SJSA1 (cell line): ENCODE measurements around the gene TRIM9. TPM values are rescaled to one million over a fixed set of nuclear protein-coding genes. Genes with fewer than 3 reads are reported as not detected.
"Not testable (repeated sequence)": the region's sequence is repeated elsewhere in the genome, so short reads cannot be mapped to it uniquely, and the experiment has no call there.

Experiments used
- DNase-seq, 2 experiments: peaks; one replicate each; pipeline ENCODE4 v3.0.0-alpha.2; 2015 to 2020; ENCODE audit warnings: low spot score in 2 of 2, low read depth in 1 of 2
- H3K27ac ChIP-seq: fragments of 250-450 bp; sonication (Bioruptor Pico); 2 replicates; pipeline ENCODE4 v1.5.1; 2020; ENCODE audit warnings: mild to moderate bottlenecking, moderate library complexity
- H3K27me3 ChIP-seq: fragments of 250-450 bp; sonication (Bioruptor Pico); replicated peaks from 2 replicates; pipeline ENCODE4 v1.5.1; 2020; ENCODE audit warnings: mild to moderate bottlenecking, moderate library complexity
- H3K36me3 ChIP-seq: fragments of 250-450 bp; sonication (Bioruptor Pico); 2 replicates; pipeline ENCODE4 v1.5.1; 2020; ENCODE audit warnings: mild to moderate bottlenecking
- H3K4me1 ChIP-seq: fragments of 250-450 bp; sonication (Bioruptor Pico); replicated peaks from 2 replicates; pipeline ENCODE4 v1.6.1; 2021; ENCODE audit warnings: mild to moderate bottlenecking
- H3K4me3 ChIP-seq: fragments of 250-450 bp; sonication (Bioruptor Pico); 2 replicates; pipeline ENCODE4 v1.5.1; 2020; ENCODE audit warnings: mild to moderate bottlenecking
- H3K9me3 ChIP-seq: fragments of 250-450 bp; sonication (Bioruptor Pico); replicated peaks from 2 replicates; pipeline ENCODE4 v1.5.1; 2020; ENCODE audit warnings: mild to moderate bottlenecking
- total RNA-seq: library from RNA; depleted of rRNA; stranded (reverse); fragments of >200 nt; shearing (Covaris generic); gene quantifications from 2 replicates; pipeline ENCODE4 v1.2.3, GENCODE V29; 2014

The TRIM9 gene
- total RNA-seq, 1 experiment from 2014 or later: not detected

DNA sequence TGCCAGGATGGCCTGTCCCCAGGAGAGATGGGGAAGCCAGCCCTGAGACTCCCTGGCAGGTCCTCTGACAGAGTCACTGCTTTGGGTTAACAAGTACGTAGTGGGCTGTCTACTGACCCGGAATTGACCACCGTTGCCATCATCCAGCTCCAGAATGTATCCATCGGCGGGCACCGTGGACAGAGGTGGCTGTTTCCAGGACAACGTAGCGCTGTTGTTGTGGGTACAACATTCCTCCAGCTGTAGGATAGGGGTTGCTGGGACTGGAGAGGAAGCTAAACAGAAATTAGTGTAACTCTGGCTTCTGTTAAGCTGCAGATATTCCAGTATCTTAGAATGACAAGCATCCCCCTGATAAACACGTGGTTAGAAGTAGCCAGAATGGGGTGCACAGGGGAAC is 94.3 kb downstream of the TRIM9 start:
- Histone ChIP-seq H3K4me1 (peaks cover 6% of the 10 kb centered on the region), H3K27me3 (no peaks in the 10 kb centered on the region), H3K4me3 (no peak overlapping the region), H3K27ac (no peak overlapping the region), H3K9me3 (no peaks in the 10 kb centered on the region), H3K36me3 (no peaks in the 10 kb centered on the region)
- no peak for DNase-seq

DNA sequence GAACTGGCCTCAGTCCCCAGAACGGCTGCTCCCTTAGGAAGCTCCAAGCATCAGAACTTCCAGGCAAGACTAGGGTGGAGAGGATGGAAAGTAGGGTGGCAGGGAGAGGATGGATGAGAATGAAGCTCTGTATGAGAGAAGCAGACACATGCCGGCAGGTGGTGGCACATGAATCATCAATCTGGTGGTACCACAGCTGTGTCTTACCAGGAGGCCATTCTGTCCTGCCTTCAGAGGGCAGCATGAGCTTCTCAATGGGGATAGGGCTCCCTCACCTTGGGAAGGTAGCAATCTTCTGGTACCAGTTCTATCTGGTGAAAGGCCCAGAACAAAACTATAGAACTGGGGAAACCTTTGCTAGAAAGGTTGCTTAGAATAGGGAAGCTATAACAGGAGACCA is 95.2 kb downstream of the TRIM9 start:
- Histone ChIP-seq H3K4me3 (no peak overlapping the region), H3K27ac (no peak overlapping the region), H3K9me3 (no peaks in the 10 kb centered on the region), H3K36me3 (no peaks in the 10 kb centered on the region), H3K4me1 (peaks cover under 1% of the 10 kb centered on the region), H3K27me3 (no peaks in the 10 kb centered on the region)
- DNase-seq: no peak

DNA sequence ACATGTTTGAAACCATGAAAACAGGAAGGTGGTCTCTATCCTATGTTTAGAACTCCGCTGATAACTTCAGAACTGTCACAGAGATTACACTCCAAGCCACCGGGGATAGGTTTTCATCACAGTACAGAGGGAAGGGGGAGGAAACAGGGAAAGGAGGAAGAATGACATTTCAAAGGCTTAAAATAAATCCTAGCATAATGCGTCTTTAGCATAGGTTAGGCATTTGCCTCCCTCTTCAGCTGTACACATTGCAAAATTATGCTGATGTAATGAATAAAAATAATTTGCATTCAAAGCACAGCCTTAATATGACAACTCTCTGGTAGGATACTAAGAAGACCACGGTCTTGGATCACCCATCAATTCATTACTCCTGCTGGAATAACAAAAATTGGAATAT is 96.3 kb downstream of the TRIM9 start:
- H3K36me3 ChIP-seq: no peaks in the 10 kb centered on the region
- no peaks in the 10 kb centered on the region for H3K9me3 ChIP-seq
- H3K4me3 ChIP-seq: no peak overlapping the region
- no peaks in the 10 kb centered on the region for H3K4me1 ChIP-seq
- no peaks in the 10 kb centered on the region for H3K27me3 ChIP-seq
- DNase-seq: no peak
- H3K27ac ChIP-seq: no peak overlapping the region

DNA sequence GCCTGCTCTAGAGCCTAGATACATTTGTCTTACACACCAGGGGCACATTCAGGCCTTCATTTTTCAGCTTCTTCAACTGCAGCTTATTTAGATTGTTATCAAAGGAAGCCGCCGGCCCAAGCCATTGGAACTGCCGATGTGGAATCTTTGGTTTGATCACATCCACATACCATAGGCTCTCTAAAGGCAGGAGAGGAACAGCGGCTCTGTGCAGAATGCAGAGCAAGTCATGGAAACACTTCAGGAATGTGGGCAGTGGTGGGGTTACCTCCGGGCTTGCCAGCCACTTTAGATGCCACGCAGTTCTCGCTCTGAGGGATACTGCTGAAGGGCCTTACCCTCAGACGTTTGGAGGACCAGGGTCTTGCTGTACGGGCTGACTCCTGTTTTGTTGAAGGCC is 97.2 kb downstream of the TRIM9 start:
- H3K4me3 ChIP-seq: no peak overlapping the region
- H3K27ac ChIP-seq: no peak overlapping the region
- H3K36me3 ChIP-seq: no peaks in the 10 kb centered on the region
- H3K27me3 ChIP-seq: no peaks in the 10 kb centered on the region
- H3K9me3 ChIP-seq: no peaks in the 10 kb centered on the region
- no peaks in the 10 kb centered on the region for H3K4me1 ChIP-seq
- DNase-seq: no peak

DNA sequence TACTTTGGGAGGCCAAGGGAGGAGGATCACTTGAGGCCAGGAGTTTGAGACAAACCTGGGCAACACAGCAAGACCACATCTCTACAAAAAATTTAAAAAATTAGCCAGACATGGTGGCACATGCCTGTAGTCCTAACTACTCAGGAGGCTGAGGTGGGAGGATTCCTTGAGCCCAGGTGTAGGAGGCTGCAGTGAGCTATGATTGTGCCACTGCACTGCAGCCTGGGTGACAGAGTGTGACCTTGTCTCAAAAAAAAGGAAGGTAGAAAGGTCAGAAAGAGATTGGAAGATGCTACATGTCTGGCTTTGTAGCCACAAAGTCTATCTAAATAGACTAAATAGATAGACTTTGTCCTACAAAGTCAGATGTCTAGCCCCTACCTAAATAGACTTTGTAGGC is 100.7 kb downstream of the TRIM9 start:
- not testable (repeated sequence) for H3K9me3 ChIP-seq, H3K27me3 ChIP-seq, H3K36me3 ChIP-seq, DNase-seq, H3K4me1 ChIP-seq, H3K4me3 ChIP-seq, H3K27ac ChIP-seq

DNA sequence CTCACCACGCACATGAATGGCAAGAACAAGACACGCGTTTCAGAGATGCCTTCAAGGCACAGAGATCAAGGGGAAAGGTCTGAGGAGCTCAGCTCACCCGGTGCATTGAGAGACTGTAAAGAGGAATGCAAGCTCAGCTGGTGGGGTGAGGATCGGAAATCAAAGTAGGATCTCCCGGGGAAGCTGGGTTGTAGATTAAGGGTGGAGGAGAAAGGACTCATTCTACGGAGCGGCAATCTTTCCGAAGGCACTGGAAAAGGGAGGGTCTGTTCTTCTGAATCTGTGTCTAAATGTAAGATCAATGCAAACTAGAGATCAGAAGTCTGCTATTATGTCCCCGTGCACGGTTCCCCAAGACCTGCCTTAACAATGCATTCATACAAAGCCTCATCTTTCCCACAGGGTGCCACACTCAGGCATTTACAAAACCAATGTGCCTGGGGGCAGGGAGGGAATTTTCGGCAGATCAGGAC is 109.0 kb downstream of the TRIM9 start:
- Histone ChIP-seq H3K4me1 (no peaks in the 10 kb centered on the region), H3K27me3 (no peaks in the 10 kb centered on the region), H3K36me3 (no peaks in the 10 kb centered on the region), H3K27ac (no peak overlapping the region), H3K9me3 (no peaks in the 10 kb centered on the region), H3K4me3 (no peak overlapping the region)
- no peak for DNase-seq

DNA sequence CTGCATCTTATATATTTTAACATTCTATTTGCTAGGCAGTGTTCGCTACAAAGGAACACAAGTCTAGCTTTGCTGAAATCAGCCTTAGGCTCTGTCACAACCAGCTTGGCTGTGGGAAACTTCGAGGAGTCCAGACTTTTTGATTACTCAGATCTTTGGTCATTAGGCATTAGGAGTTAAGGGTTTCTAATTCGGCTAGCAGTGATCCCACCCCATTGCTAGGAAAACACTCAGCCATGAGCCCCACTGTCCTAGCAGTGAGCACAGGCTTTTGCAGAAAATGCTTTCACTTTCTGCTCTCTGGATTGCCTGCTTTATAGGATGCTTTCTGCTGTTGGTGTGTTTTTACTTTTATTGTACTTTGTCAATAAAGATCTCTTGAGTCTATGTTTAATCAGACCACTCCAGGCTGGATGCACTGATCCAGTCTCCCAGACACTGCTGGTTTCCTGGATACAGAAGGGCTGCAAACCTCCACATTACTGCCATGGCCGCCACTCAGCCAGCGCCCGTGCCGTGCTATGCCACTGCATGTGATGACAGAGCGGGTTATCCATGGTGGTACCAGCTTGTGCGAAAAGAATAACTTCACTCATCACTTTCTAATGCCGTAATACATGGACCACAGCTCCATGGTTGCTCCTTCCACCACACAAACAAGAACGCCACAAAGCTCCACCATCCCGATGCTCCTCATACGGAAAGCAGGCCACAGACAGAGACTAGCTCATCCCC is 109.6 kb downstream of the TRIM9 start:
- no peaks in the 10 kb centered on the region for H3K36me3 ChIP-seq
- no peak for DNase-seq
- 0 out of 2 replicates have a peak, but pooled peaks cover 2% of the 10 kb centered on the region for H3K27me3 ChIP-seq
- H3K4me1 ChIP-seq: no peaks in the 10 kb centered on the region
- no peaks in the 10 kb centered on the region for H3K9me3 ChIP-seq
- H3K4me3 ChIP-seq: no peak overlapping the region
- no peak overlapping the region for H3K27ac ChIP-seq

DNA sequence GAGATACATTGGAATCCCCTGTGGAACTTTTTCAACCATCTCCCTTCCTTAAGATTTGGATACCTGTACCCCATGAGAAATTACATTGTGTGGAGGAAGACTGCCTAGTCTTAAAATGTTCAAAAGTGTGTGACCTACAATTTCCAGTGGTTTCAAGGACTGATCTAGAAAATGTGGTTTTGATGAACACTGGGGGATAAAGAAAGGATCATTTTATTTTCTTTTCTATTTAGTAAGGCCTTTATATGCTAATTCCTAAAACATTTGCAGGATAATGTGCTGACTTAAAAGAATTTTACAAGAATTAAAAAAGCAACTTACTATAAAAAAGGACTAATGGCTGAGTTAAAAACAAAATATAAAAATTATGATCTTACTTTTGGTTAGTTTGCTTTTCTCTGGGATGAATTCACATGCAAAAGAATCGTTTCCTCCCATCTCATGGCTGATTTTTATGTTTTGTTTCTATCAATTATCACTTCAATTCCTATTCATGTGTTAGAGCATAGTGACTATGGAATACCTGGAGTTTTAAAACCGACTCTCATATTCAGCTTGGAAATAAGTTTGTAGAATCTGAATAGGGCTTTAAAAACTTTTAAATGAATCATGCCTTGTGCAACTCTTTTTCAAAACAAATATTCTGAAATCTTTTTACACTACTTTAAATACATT is 110.7 kb downstream of the TRIM9 start:
- Histone ChIP-seq H3K9me3 (no peaks in the 10 kb centered on the region), H3K36me3 (no peaks in the 10 kb centered on the region), H3K27me3 (0 out of 2 replicates have a peak, but pooled peaks cover 2% of the 10 kb centered on the region), H3K4me3 (no peak overlapping the region), H3K4me1 (no peaks in the 10 kb centered on the region), H3K27ac (no peak overlapping the region)
- DNase-seq: no peak

DNA sequence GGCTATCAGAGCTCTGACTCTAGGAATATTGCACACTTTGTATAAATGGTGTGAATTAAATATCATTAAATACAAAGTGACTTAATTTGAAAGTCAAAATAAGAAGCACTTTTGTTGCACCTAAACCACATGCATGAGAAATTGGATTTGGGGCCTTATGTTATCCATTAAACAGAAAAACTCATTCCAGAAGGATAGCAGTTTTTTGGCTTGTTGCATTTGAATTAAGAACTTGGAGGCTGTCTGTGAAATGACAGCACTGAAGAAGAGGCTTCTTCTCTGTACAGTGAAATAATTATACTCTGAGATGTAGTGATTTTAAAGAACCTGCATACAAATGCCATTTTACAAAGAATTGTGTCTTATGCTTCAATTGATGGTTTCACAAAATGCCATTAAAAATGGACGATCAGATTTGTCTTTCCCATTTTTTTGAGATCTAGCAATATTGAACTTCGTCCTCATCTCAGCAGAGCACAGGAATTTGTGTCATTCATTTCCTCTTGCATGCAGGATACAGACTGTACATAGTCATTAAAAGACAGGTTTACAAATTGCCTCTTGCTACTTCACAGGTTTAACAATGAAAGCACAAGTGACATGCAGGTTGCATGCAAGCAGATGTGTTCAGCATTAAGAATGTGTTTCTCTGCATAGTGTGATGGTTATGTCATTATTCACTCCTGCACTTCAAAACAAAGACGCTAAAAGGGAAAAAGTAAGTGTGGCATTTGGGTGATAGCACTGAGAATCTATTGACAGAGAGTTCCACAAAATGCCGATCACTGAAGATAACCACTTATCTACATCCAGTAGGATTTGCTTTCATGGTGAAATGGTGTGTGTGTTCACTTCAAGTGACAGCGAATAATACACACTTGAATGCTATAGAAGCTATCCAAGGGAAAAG is 114.7 kb downstream of the TRIM9 start:
- Histone ChIP-seq H3K27me3 (peaks cover 8% of the 10 kb centered on the region; the same call in 1 of the 2 replicates), H3K36me3 (no peaks in the 10 kb centered on the region), H3K9me3 (no peaks in the 10 kb centered on the region), H3K4me1 (no peaks in the 10 kb centered on the region), H3K27ac (no peak overlapping the region), H3K4me3 (no peak overlapping the region)
- DNase-seq: no peak

DNA sequence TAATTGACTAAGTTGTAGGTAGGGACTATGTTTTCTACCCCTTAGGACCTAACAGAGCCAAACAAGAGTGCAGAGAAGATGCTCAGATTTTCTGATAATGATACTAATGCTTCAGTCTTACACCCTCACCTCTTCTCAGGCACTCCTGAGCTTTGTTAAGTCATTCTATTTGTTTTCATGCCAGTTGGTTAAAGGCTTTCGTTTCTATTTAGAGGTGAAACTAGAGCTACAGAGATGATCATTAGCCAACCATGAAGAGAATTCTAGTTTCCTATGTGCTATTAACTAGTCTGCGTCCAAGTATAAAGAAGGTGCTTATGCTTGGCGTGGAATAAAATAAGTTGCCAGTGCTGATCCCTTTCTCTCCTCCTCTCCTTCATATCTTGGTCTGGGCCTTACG is 116.0 kb downstream of the TRIM9 start:
- Histone ChIP-seq H3K36me3 (no peaks in the 10 kb centered on the region), H3K27me3 (peaks cover 8% of the 10 kb centered on the region; the same call in 1 of the 2 replicates), H3K9me3 (no peaks in the 10 kb centered on the region), H3K4me3 (no peak overlapping the region), H3K27ac (no peak overlapping the region), H3K4me1 (no peaks in the 10 kb centered on the region)
- DNase-seq: no peak

DNA sequence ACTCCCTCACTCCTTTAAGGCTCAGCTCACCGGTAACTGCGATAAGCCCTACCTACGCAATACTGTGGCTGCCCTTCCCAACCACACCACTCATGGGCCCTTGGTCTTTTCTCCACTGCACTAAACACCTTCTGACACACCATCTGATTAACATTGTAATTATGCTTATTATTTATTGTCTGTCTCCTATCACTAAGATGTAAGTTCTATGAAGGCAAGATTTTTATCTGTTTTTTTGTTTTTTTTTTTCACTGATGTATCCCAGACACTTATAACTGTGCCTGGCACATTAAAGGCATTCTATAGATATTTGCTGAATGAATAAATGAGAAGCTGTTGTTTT is 116.4 kb downstream of the TRIM9 start:
- no peak for DNase-seq
- no peak overlapping the region for H3K4me3 ChIP-seq
- no peak overlapping the region for H3K27ac ChIP-seq
- H3K36me3 ChIP-seq: no peaks in the 10 kb centered on the region
- H3K9me3 ChIP-seq: no peaks in the 10 kb centered on the region
- no peaks in the 10 kb centered on the region for H3K4me1 ChIP-seq
- H3K27me3 ChIP-seq: peaks cover 8% of the 10 kb centered on the region; the same call in 1 of the 2 replicates

DNA sequence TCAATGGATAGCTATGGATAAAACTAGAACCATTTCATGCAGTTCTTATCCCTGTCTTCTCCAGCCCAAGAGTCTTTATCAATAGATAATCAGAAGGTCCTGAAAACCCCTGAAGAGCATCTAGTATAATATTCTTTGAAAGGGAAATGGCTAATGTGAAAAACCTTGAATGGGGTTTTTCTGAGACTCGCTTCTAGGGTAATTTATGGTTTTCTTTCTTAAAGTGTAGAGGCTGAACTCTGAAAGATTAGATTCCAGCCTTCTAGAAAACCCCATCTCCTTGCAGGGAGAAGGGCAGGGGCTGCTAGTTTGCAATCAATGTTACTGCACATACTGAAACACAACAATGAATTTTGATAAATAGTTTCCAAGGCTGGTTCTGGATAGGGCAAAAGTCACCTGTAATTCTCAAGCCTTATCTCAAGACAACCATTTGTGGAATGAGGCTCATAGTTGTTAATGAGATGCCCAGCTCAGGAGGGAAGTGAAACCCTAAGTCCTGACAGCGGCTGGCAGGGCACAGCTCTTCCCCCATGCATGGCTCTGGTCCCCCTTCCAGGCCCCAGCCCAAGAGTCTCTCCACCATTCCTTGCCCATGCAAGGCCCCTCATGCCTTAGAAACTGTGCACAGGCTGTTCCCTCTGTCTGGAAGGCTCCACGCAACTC is 116.9 kb downstream of the TRIM9 start:
- H3K4me1 ChIP-seq: no peaks in the 10 kb centered on the region
- H3K27ac ChIP-seq: no peak overlapping the region
- no peaks in the 10 kb centered on the region for H3K9me3 ChIP-seq
- no peak for DNase-seq
- no peaks in the 10 kb centered on the region for H3K36me3 ChIP-seq
- no peak overlapping the region for H3K4me3 ChIP-seq
- peaks cover 8% of the 10 kb centered on the region; the same call in 1 of the 2 replicates for H3K27me3 ChIP-seq

DNA sequence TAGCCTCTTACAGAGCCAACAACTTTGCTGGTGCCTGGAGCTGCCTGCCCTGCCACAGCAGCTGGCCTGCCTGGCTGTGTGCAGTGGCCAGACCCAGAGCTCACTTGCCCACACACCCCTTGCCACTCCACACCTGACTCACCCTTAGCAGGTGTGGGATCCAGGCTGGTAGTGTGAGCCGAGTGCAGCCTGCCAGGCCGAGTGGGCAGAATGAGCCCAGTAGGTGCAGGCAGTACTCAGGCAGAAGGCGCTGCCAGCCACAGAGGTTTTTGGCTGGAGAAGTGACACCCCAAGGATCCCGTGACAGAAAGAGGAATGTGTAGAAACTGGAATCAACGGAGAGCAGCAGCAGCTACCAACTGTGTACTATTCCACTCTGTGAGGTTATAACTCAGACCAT is 120.8 kb downstream of the TRIM9 start:
- no peak for DNase-seq

More for the DNA sequence above, 120.8 kb downstream of the TRIM9 start:
- Histone ChIP-seq H3K4me1 (no peaks in the 10 kb centered on the region), H3K36me3 (no peaks in the 10 kb centered on the region), H3K4me3 (no peak overlapping the region), H3K27ac (no peak overlapping the region), H3K27me3 (peaks cover 5% of the 10 kb centered on the region; the same call in 1 of the 2 replicates), H3K9me3 (no peaks in the 10 kb centered on the region)
